GM19467 (cell line): ENCODE measurements around the gene DLST.

ENCODE experiments used
- ATAC-seq: cut with Tn5 transposase; IDR thresholded peaks from one replicate; pipeline ENCODE4 v1.9.1; 2021; ENCODE audit warnings: mild to moderate bottlenecking, moderate library complexity; ENCODE audit not compliant: unreplicated experiment

Gene DLST

GRCh38 chr14:74893614-74894091 lies 11.9 kb downstream of the DLST start:
- no peak for ATAC-seq

- ATAC-seq = no peak
Observed at GRCh38 chr14:74896400-74896799, 14.7 kb downstream of the DLST start.

- ATAC-seq = no peak
Observed at GRCh38 chr14:74897642-74898041, 15.9 kb downstream of the DLST start.

GRCh38 chr14:74898083-74898482 lies 16.4 kb downstream of the DLST start:
- ATAC-seq = no peak

- ATAC-seq = no peak
Observed at GRCh38 chr14:74898694-74899093, 17.0 kb downstream of the DLST start.

DNA sequence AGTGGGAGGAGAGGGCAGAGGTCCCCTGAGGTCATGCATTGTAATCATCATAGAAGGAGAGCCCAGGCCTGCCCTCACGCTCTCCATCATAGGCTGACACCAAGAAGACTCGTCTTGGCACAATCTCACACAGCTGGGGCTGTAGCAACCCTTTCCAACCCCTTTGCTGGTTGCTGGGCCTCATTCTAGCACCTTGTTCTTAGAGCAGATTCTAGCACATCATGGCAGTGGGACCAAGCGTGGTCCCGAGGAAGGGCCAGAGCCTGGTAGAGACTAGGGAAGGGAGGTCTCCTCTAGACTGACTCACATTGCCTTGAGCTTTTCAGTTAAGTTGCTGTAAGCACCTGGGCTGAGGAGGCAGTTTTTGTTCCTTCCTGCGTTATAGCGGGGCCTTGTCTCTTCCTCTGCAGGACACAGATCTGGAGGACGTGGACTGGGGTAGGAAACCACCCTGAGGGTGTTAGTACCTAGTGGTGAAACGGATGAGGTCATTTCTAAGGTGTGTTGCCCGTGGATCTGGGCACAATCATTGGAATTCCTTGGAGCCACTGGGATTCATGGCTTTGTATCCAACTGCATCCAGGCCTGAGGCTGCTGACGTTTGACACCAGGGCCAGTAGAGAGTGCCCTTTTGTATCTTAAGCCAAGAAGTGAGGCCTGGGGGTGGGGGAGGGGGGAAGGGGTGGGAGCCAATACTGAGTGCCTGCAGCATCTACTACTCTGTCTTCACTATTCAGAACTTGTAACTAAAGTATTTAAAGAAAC lies 21.4 kb downstream of the DLST start:
- no peak for ATAC-seq

DNA sequence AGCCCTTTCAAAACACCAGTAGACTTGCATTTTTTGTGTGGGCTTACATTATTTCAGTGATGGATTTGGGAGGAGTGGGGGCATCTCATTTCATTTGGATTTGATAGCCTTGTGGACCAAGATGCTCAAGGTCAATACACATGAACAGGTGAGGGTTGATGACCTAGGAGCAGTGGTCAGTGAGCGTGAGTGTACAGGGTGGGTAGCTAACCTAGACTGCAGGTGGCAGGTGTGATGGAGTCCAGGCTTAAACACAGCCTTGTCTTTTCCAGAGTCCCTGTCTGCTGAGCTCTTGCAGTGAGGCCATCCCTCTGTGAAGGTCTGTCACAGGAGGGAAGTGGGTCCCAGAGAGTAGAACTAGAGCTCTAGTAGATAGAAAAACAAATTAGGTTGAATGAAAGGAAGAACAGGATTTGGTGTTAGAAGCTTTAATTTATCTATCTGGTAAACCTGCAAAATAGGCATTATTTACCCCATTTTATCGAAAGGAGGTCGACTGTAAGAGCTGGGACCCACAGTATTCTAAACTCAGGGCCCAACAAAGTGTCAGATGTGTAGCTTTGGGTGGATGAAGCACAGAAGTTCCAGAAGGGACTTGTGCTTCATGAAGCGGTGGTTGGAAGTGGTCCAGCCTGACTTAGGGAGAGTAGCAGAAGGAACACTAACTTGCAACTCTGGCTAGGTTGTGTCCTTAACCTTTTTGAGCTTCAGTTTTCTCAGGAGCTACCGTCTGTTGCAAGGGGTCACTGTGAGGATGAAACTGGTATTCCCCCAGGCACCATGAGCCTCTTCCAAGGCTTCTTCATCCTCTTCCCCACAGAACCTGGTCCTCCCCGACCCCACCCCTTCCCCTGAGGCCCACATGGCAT lies 23.2 kb downstream of the DLST start:
- ATAC-seq = no peak

- ATAC-seq = no peak
Observed at GRCh38 chr14:74905595-74906142, 24.0 kb downstream of the DLST start.

DNA sequence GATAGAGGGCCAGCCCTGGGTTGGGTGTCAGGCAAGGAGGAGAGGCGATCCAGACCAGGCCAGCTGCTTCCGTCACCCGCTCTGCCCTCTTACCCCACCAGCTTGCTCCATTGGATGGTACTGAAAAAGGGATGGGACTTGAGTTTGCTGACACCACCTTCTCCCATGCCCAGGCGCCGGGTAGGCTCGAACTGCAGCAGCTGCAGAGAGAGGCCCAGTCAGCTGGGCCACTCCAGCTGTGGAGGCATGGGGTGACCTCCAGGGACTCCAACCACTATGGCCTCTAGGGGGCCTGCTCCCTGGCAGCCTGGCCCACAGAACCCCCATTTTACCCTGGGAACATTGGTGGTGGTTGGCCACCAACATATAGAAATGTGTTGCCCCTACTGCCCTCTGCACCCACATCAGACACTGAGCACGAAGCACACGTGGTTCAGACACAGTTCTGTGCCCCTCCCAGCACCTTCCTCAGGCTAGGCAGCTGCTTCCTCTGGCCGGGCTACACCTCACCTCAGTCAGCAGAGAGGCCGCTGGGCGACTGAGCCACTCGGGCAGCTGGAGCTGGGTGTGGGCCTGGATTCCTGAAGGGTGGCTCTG lies 25.3 kb downstream of the DLST start:
- ATAC-seq = no peak

GRCh38 chr14:74907744-74908143 lies 26.0 kb downstream of the DLST start:
- no peak for ATAC-seq

GRCh38 chr14:74908861-74909341 lies 27.2 kb downstream of the DLST start:
- no peak for ATAC-seq

- no peak for ATAC-seq
Observed at GRCh38 chr14:74909501-74909900, 27.8 kb downstream of the DLST start.

DNA sequence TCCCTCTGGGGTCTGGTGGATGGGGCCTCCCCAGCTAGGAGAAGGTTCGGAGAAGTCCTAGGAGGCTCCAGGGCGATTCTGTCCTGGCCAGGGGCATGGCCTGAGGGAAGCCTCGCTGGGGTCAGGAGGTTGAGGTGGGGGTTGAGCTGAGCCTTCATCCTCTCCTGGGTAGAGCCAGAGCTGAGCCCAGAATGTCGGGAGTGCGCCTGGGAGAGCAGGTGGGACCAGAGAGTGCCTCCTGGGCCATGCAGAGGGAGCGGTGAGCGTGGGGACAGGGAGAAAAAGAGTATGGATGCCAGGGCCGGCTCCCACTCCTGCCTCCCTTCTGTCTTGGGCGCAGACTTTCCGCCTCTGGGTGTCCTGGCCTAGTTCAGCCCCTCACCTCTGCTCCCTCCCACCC lies 28.2 kb downstream of the DLST start:
- no peak for ATAC-seq

DNA sequence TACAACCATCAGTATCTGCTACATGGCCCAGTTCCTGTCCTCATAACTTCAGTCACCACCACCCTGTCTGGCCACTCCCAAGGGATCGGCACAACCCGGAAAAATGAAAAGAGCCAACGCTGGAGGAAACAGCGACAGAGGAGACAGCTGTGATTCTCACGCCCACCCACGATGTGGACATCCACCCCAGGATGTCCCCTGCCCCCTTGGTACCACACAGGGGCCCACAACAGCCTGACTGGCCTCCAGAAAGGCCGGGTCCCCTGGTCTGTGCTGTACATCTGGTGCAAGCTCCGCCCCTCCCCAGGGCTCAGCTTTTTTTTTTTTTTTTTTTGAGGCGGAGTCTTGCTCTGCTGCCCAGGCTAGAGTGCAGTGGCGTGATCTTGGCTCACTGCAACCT lies 28.8 kb downstream of the DLST start:
- ATAC-seq = no peak

DNA sequence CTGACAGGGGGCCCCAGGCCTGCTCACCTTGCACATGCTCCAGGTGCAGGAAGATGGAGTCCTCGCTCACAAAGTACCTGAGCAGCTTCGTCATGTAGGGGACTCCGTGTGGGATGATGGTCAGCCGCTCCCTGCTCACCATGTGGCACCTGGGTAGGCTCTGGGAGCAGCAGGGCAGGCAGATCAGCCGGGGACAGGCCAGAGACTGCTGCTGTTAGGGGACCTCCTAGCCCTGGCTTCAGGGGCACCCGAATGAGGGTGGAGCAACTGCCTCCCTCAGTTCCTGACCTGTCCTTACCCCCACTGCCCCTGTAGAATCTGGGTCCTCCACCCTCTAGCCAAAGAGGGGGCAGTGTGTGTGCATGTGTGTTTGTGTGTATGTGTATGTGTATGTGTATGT lies 29.5 kb downstream of the DLST start:
- ATAC-seq = no peak

DNA sequence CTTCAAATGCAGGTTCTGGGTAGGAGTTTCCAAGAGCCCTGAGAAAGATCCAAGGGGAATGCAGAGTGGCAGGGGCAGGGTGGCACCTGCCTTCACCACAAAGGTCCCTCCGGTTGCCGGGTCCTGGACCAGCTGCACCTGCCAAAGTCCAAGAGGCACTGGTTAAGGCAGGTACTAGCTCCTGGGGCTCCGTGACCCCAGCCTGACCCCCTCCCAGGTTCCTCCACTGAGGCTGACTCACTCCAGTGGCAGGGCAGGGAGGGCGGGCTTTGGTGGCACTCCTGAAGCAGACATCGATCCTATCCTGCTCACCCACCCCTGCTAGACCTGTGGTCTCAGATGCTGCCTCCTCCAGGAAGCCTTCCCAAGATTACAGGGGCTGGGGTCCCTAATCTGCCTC lies 30.0 kb downstream of the DLST start:
- ATAC-seq = no peak

DNA sequence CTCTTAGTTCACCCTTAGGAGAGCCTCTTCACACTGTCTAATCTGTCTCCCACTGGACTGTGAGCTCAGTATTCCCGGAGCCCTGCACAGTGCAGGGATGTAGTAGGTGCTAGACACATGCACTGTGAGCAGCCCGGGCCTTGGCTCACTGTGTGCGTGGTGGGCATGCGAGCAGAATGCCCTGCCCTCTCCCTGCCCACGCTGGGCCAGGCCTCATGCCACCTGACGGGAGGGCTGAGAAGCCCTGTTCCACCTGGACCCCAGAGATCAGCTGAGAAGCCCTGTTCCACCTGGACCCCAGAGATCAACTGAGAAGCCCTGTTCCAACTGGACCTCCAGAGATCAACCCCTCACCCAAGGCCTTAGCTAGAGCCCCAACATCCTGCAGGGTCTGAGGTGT lies 30.4 kb downstream of the DLST start:
- no peak for ATAC-seq

- no peak for ATAC-seq
Observed at GRCh38 chr14:74912801-74913200, 31.1 kb downstream of the DLST start.

DNA sequence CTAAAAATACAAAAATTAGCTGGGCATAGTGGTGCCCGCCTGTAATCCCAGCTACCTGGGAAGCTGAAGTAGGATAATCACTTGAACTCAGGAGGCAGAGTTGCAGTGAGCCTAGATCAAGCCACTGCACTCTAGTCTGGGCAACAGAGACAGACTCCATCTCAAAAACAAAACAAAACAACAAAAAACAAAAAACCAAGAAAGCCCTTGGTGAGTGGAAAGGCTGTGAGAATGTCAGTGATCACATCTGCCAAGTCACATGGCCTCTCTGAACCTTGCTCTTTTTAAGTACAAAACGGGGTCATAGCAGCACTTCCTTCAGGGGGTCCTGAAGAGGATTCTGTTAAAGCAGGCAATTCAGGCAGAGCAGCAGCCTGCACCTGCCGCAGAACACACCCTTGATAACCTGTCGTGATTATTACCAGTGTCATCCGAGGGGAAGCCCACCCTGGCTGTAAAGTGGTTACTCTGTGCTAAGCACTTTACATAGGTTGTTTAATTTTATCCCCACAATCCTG lies 31.7 kb downstream of the DLST start:
- no peak for ATAC-seq

GRCh38 chr14:74913986-74914573 lies 32.4 kb downstream of the DLST start:
- no peak for ATAC-seq

DNA sequence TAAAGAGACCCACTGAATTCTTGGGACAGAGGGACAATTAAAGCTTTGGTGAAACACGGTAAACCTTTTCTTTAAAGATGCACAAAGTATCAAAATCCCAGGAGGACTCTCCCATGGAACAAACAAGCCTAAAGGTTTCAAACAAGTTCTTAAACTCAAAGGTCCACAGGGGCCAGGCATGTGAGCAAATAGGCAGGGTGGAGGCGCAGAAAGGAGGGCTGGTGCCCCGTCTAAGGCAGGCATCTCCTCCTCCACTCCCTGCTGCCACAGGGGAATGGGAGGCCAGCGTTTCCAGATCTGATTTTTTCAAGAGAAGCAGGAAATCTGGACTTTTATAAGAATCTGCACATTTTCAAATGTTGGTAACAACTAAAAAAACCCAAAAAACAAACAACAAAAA lies 33.7 kb downstream of the DLST start:
- ATAC-seq = no peak
